Astrocyte of the spinal cord (primary cell): ENCODE measurements around the gene CACNG5.

ENCODE experiments used
- DNase-seq: peaks from one replicate; pipeline ENCODE4 v3.0.0; 2011; ENCODE audit warnings: low read depth, low spot score
- H3K4me3 ChIP-seq: 2 replicates; pipeline ENCODE4 v1.5.1; 2011; ENCODE audit warnings: low read depth, mild to moderate bottlenecking, low read length, moderate library complexity
- CTCF ChIP-seq: IDR thresholded peaks from 2 replicates; pipeline ENCODE4 v1.5.1; 2012; ENCODE audit warnings: low read depth, mild to moderate bottlenecking, low read length, inconsistent platforms
- in situ Hi-C: cut with HindIII; loops from 2 replicates; pipeline ENCODE4 v1.10.0; 2017; ENCODE audit warnings: low sequenced_read_pairs

Gene CACNG5

GRCh38 chr17:66916946-66917345 lies 82.0 kb downstream of the CACNG5 start:
- H3K4me3 ChIP-seq, result no peak overlapping the region
- in situ Hi-C loops, result no loop called here
- no peak for TF ChIP-seq CTCF
- DNase-seq, result no peak

GRCh38 chr17:66918896-66919295 lies 84.0 kb downstream of the CACNG5 start:
- in situ Hi-C loops, result no loop called here
- DNase-seq, result no peak

GRCh38 chr17:66920435-66920834 lies 85.5 kb downstream of the CACNG5 start:
- H3K4me3 ChIP-seq, result no peak overlapping the region
- in situ Hi-C loops, result no loop called here
- DNase-seq, result no peak
- no peak for TF ChIP-seq CTCF

More at GRCh38 chr17:66918896-66919295, 84.0 kb downstream of the CACNG5 start:
- TF ChIP-seq CTCF, result no peak
- no peak overlapping the region for H3K4me3 ChIP-seq

- DNase-seq, result no peak
- in situ Hi-C loops, result no loop called here
- TF ChIP-seq CTCF, result no peak
- no peak overlapping the region for H3K4me3 ChIP-seq
These were observed 86.0 kb downstream of the CACNG5 start for GRCh38 chr17:66920950-66921349.

DNA sequence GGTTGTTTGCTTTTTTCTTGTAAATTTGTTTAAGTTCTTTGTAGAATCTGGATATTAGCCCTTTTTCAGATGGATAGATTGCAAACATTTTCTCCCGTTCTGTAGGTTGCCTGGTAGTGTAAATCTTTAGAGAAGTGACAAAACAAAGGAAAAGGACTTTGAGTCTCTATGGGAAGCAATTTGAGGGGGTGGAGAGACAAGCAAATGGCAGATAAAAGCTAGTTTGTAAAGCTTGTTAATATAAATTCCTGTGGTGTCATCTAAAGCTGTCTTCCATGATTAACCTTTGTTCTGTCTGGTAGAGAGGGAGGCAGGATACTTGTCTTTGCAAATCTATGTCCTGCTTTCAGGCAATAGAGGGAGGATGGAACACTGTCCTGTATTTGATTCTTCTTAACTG lies 89.0 kb downstream of the CACNG5 start:
- H3K4me3 ChIP-seq, result no peak overlapping the region
- no peak for TF ChIP-seq CTCF
- DNase-seq, result no peak
- in situ Hi-C loops, result no loop called here

GRCh38 chr17:66925811-66926500 lies 91.0 kb downstream of the CACNG5 start:
- no peak for TF ChIP-seq CTCF
- no peak for DNase-seq
- no peak overlapping the region for H3K4me3 ChIP-seq
- in situ Hi-C loops, result no loop called here
